ENCODE measurements around the gene LPA. TPM values are rescaled to one million over a fixed set of nuclear protein-coding genes. Genes with fewer than 3 reads are reported as not detected.
"Not testable (repeated sequence)": the region's sequence is repeated elsewhere in the genome, so short reads cannot be mapped to it uniquely, and the experiment has no call there.

LPA gene
- not detected in 2 replicates for total RNA-seq (2014; rRNA removed)
- polyA plus RNA-seq (2012), result not detected

DNA sequence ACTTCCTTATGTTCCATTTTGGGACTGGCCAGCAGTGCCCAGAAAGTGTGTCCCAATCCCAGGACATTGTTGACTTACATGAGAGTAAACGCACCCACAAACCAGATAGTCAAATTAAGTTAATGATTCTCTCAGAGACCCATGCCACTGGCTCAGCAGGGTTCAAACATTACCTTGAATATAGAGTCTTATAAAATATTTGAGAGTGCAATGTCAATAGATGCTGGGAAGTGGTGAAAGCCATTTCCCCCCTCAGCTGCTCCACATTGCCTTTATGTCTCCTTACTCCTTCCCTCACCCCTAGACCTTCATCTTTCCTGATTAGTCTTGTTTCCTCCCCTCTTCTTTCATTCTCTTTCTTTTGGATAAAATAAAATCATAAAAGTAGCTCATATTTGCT is at the start of gene LPA:
TSS of gene LPA (minus strand) at position 78 of the 400 bp plus-strand sequence. CDS start at position 17, 61 bp downstream.
- DNase-seq (ENCODE audit: low read depth), result not testable (repeated sequence)

- DNase-seq (ENCODE audit: low read depth), result not testable (repeated sequence)
These were observed 44.9 kb upstream of the LPA start for GRCh38 chr6:160708993-160709392.

DNA sequence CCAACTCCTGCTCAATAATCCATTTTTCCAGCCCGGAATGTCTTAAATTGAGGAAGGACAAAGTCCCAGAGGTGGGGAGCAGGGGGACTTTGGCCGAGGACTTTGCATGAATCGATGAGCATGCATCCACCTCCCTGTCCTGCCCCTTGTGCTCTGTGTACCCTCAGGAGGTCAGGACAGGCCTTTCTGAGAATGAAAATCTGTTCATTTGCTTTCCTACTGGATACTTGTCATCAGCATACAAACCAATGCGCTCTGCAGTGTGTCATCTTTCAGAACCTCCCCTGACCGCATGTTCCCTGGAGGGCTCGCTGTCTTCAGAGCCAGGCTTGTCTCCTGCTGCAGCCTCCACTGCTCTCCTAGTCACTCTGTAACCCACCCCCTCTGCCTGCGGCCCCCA is 40.6 kb upstream of the LPA start:
- not testable (repeated sequence) for DNase-seq (ENCODE audit: low read depth)

GRCh38 chr6:160701918-160702680 is 38.0 kb upstream of the LPA start, which contains the start of gene PLG:
TSS of gene PLG (plus strand) at chr6:160702244. CDS start at chr6:160702305, 61 bp downstream.
- DNase-seq (ENCODE audit: low read depth), result not testable (repeated sequence)

DNA sequence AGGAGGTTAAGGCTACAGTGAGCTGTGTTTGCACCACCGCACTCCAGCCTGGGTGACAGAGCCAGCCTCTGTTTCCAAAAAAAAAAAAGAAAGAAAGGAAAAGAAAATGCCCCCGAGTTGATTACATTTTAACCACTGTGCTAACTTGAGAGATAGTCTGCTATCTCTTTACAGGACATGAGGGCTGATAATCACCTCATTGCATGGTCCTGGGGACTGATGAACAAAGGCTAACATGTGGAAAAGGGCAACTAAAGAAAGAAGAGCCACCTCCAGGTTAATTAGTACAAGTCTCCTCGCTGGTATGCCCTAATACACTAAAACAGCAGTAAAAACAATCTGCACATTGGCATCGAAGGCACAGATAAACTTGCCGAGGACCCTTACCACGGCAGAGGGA is 33.8 kb upstream of the LPA start:
- DNase-seq (ENCODE audit: low read depth), result no peak

DNA sequence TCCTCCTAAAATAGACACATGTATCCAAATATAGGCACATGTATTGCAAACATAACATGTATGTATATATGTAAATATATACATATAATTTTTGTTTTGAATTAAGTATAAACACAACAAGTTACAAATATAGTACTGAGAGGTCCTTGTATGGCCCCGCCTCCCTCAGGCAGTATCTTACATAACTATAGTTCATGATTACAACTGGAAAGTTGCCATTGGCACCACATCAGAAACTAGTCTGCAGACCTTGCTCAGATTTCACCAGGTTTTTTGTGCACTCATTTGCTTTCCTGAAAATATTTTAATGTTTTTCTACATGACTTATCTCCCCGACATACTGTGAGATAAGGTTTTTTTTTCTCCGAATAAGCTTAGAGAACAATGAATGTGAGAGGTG is 32.8 kb upstream of the LPA start:
- DNase-seq (ENCODE audit: low read depth), result not testable (repeated sequence)

DNA sequence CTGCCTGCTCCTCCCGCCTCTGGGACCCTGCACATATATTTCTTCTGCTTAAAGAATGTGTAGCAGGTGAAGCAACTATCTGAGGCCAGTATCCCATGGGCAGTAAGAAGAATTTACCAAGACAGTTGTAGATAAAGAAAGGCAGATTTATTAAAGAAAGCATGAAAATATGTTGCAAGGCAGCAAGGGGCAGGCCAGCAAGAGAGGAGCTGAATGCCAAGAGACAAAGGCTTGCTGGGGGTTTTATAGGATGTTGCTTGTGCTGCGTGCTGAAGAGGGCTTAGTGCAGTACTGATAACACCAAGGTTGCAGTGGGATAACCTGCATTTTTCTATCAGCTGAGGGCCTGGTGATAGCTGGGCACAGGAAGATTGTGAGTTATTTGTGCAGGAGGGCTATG is 31.5 kb upstream of the LPA start:
- DNase-seq (ENCODE audit: low read depth), result not testable (repeated sequence)

DNA sequence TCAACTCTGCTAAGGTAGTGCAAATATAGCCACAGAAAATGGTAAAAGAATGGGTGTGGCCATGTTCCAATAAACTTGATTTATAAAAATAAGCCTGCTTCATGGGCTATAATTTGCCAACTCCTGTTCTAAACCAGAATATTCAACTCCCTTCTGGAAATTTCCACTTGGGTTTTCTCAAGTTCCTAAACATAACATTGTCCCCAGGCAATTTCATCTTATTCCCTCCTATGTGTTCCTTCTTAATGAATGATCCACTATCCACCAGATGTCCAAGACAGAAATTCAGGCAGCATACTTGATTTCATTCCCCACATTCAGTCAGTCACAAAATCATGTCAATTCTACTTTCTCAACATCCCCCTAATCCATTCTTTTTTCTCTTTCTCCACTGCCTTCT is 30.9 kb upstream of the LPA start:
- DNase-seq (ENCODE audit: low read depth), result peak; percentile 26

DNA sequence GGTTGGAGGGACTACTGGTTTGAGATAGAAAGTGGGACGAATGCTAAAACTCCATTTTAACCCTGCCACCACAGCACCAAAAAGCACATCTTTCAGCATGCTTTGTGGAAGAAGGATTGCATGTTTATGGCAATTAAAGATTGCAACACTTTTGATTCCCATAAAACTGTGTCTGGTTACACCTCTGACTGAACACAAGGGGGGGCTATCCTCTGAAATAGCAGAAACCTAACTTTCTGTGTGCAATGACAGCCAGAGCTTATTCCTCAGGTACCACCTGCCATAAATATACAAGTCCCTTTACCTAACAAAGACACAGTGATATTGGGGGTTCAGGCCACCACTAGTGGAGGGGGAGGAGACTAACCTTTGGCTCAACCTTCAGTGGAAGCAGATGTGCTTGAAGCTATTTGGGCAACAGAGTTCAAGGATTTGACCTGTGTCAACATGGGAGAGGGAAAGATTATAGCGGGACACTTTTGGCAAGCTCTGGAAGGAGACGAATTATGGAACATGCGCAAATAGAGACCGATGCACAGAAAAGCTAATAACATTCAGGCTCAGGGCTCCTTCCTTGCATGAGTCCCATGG is 28.4 kb upstream of the LPA start:
- DNase-seq (ENCODE audit: low read depth), result no peak

DNA sequence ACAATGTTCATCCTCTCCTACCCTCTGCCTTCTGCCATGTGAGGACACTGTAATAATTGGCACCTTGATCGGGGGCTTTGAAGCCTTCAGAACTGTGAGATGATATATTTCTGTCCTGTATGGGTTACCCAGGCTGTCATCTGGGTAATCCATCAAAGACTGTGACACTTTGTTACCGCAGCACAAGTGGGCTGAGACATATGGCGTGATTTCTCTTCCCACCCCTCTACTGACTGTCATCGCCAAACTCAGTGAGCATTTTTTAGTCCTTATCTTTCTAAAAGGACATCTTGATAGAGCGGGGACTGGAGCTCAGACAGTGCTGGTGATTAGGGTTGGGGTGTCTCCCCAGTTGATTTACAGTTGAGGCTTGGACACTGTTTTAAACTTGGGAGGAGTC is 27.5 kb upstream of the LPA start:
- DNase-seq (ENCODE audit: low read depth), result no peak

- DNase-seq (ENCODE audit: low read depth), result no peak
These were observed 26.4 kb upstream of the LPA start for GRCh38 chr6:160690458-160690857.

DNA sequence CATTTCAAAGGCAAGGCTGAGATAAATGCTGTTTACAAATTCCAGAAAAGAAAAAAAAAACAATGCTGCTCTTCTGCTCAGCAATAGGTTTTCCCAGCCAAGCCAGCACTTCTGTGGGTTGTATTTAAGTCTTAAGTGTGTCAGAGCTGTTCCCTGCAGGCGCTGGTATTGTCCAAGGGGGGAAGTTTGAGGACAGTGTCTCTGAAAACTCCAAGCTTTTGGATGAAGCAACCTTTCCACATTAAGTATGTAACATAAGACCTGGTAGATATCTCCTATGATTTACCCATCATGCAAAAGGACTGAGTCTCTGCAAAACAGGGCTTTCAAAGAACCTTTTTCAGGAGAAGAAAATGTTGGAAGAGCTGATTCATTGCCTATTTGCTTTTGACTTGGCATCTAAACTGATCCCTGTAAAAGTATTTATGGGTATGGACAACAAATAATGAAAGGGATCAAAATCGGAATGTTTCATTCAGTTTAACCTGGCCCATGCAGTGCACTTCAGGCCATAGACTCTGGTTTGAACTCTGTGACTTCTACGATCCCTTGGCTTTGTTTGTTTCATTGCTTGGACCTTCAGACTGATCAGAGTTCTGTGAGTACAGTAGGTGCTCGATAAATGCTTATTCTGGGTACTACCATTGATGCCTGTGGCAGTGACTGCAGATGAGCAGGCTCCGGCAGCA is 21.8 kb upstream of the LPA start:
- no peak for DNase-seq (ENCODE audit: low read depth)

- DNase-seq (ENCODE audit: low read depth), result not testable (repeated sequence)
These were observed 21.2 kb upstream of the LPA start for GRCh38 chr6:160685101-160685761.

- DNase-seq (ENCODE audit: low read depth), result no peak
These were observed 15.3 kb upstream of the LPA start for GRCh38 chr6:160679402-160679769.

DNA sequence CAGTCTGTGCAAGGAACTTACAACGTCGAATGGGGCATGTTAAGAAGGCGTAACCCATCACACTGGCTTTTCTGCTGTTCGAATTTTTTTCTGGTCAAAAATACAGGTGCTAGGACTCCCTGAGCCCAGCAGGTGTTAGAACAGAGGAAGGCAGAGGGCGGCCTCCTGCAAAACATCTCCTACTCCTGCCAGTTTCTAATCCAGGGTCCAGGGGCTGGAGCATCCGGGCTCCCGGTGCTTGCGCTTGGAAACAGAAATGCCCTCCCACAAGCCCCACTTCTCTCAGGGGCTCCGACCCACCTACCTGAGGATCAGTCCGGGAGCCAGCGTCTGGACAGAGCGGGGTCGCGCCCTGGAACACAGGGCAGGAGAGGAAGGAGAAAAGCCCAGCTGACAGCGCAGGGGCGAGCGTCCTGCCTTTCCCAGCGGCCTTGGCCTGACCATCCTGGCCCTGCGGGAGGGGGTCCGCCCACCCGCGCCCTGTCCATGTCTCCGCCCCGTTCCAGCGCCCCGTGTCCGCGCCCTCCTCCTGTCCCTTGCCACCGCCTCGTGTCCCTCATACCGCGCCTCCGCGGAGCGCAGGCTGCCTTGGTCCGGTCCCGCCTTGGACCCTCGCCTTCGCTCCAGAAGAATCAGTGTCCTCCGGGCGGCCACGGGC is 14.8 kb upstream of the LPA start:
- no peak for DNase-seq (ENCODE audit: low read depth)

- DNase-seq (ENCODE audit: low read depth), result no peak
These were observed 14.2 kb upstream of the LPA start for GRCh38 chr6:160678230-160678629.

- DNase-seq (ENCODE audit: low read depth), result not testable (repeated sequence)
These were observed 12.3 kb upstream of the LPA start for GRCh38 chr6:160676418-160676817.

DNA sequence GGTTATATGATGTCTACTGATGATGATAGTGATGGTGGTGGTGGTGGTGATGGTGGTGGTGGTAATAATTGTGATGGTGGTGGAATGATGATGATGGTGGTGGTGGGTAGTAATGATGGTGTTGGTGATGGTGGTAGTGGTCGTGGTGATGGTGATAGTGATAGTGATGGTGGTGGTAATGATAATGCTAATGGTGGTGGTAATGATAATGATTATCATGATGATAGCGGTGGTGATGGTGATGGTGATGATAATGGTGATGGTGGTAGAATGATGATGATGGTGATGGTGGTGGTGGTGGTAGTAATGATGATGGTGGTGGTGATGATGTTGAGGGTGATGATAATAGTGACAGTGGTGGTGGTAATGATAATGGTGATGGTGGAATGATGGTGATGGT is 4.5 kb upstream of the LPA start:
- no peak for DNase-seq (ENCODE audit: low read depth)

DNA sequence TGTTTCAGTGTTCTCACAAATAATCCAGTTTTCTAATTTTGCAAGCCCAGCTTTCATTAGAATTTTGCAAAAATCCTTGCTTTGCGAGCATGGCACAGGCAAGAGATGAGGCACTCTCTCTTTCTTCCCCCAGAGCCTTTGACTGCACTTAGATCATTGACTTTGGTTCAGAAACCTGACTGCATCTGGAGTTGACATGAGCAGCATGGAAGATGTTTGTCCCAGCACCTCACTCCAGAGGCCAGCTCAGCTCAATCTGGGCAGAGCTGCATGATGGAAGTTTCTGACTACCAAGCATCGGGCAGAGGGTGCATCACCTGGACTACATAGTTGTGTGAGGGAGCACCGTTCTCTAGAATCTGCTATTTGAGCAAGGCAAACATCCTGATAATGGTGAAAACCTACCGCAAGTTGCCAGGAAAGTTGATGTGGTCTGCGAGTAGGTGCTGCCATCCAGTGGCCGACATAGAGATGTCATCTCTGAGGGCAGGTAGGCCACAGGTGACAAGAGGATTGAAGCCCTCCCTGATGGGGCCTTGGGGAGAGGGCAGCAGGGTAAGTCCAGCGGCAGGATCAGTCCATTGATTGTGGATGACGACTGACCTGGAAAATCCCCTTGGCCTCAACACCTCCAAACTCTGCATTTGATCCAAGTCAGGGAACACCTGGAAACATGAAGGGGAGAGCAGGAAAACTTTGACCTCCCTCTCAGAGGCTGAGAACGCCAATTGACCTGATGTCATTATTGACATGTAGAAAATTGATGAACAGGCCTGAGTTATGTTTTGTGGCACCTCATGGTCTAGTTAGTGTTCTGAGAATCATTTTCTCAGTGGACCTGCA is 3.8 kb upstream of the LPA start:
- DNase-seq (ENCODE audit: low read depth), result no peak

DNA sequence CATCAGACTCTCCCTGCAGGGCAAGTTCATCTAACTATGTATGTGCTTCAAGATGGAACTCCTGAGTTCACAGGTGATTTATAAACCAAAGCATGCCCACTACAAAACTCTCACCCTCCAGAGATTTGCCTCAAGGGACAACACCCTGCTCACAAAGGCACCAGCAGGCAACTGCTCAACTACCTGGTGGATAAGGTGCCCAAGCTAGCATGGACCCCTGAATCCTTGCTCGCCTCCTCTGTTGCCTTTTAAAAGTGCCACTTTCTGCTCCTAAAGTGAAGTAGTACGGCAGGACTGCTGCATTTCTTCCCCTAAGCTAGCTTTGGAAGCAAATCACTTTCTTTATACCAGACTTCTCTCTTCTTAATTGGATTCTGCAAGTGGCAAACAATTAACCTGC is 1.2 kb downstream of the LPA start:
- DNase-seq (ENCODE audit: low read depth), result no peak

- DNase-seq (ENCODE audit: low read depth), result no peak
These were observed 1.6 kb downstream of the LPA start for GRCh38 chr6:160662429-160662828.
